ENCODE data around the gene AGFG2. TPM values are rescaled to one million over a fixed set of nuclear protein-coding genes. Genes with fewer than 3 reads are reported as not detected.

AGFG2 gene
- total RNA-seq, 1 donor from 2014 or later = 10.3 TPM

GRCh38 chr7:100577507-100577906, 38.5 kb downstream of the AGFG2 start:
- no peak for TF ChIP-seq CTCF (IDR thresholded peaks at IDR 0.05; ENCODE audit: unreplicated experiment)
- Mint-ChIP-seq H3K4me1 (ENCODE audit: low read depth) (no peaks in the 10 kb centered on the region), H3K27me3 (no peaks in the 10 kb centered on the region), H3K27ac (no peak overlapping the region), H3K4me3 (ENCODE audit: low read depth) (no peak overlapping the region), H3K36me3 (ENCODE audit: insufficient read depth) (peaks cover 7% of the 10 kb centered on the region), H3K9me3 (ENCODE audit: low read depth) (no peaks in the 10 kb centered on the region)
- DNase-seq (ENCODE audit: low spot score, unreplicated experiment) = no peak

- H3K4me3 Mint-ChIP-seq (ENCODE audit: low read depth) = no peak overlapping the region
- H3K27me3 Mint-ChIP-seq = no peaks in the 10 kb centered on the region
- DNase-seq (ENCODE audit: low spot score, unreplicated experiment) = no peak
- peaks cover 3% of the 10 kb centered on the region for H3K4me1 Mint-ChIP-seq (ENCODE audit: low read depth)
- no peak for TF ChIP-seq CTCF (IDR thresholded peaks at IDR 0.05; ENCODE audit: unreplicated experiment)
- H3K36me3 Mint-ChIP-seq (ENCODE audit: insufficient read depth) = peaks cover 7% of the 10 kb centered on the region
- H3K27ac Mint-ChIP-seq = no peak overlapping the region
- no peaks in the 10 kb centered on the region for H3K9me3 Mint-ChIP-seq (ENCODE audit: low read depth)
These were observed 39.5 kb downstream of the AGFG2 start for GRCh38 chr7:100578246-100579183.

DNA sequence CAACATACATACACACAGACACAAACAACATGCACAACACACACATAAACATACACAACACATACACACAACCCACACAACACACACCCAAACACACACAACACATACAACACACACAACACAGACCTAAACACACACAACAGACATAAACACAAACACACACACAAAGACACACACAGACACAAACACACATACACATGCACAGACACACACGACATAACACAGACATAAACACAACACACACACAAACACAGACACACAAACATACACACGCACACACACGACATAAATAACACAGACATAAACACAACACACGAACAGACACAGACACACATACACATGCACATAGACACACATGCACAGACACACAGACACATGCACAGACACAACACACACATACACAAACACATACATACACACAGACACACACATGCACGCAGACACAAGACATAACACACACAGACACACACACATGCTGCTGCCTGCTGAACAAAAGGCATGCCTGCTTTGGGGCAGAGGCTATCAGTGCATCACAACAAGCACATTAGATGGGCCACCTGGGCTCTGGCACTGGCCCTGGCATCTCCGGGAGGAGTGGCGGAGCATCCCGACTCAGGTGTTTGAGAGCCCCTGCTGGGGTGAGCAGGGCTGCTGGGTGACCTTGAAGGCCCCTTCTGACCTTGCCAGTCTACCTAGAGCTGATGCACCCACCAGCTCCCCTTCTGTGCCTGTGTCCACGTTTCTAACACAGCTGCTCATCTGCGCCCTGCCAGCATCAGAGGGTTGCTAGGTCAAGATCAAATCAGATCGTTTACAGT, 41.7 kb downstream of the AGFG2 start:
- DNase-seq (ENCODE audit: low spot score, unreplicated experiment) = no peak

GRCh38 chr7:100582041-100582579, 43.1 kb downstream of the AGFG2 start:
- no peak for TF ChIP-seq CTCF (IDR thresholded peaks at IDR 0.05; ENCODE audit: unreplicated experiment)
- Mint-ChIP-seq H3K27ac (no peak overlapping the region), H3K4me1 (ENCODE audit: low read depth) (peaks cover 20% of the 10 kb centered on the region), H3K4me3 (ENCODE audit: low read depth) (no peak overlapping the region), H3K9me3 (ENCODE audit: low read depth) (no peaks in the 10 kb centered on the region), H3K27me3 (no peaks in the 10 kb centered on the region), H3K36me3 (ENCODE audit: insufficient read depth) (peaks cover 3% of the 10 kb centered on the region)
- no peak for DNase-seq (ENCODE audit: low spot score, unreplicated experiment)

More for the DNA sequence above, 41.7 kb downstream of the AGFG2 start:
- Mint-ChIP-seq H3K36me3 (ENCODE audit: insufficient read depth) (peaks cover 6% of the 10 kb centered on the region), H3K27me3 (no peaks in the 10 kb centered on the region), H3K4me1 (ENCODE audit: low read depth) (peaks cover 20% of the 10 kb centered on the region), H3K27ac (no peak overlapping the region), H3K4me3 (ENCODE audit: low read depth) (no peak overlapping the region), H3K9me3 (ENCODE audit: low read depth) (no peaks in the 10 kb centered on the region)
- TF ChIP-seq CTCF (IDR thresholded peaks at IDR 0.05; ENCODE audit: unreplicated experiment) = no peak

DNA sequence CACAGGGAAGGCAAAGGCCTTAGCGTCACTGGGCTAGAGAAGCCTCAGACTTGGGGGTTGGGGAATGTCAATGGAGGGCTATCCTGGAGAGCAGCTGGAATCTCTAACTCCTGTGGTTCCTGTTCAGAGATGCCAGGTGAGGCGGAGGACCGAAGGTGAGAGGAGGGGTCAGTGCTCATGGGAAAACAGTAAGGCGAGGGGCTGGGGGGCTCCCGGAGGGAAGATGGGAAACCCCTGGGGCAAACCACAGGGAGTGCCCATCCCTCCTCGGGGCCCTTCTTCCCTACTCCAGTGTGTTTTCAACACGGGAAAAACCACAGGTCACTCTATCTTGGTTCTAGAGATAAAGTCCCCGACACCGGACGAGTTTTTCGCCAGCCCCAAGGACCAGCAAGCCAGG, 43.6 kb downstream of the AGFG2 start:
- Mint-ChIP-seq H3K9me3 (ENCODE audit: low read depth) (no peaks in the 10 kb centered on the region), H3K27ac (no peak overlapping the region), H3K4me1 (ENCODE audit: low read depth) (peaks cover 20% of the 10 kb centered on the region), H3K27me3 (no peaks in the 10 kb centered on the region), H3K4me3 (ENCODE audit: low read depth) (peak overlapping the region; percentile 46), H3K36me3 (ENCODE audit: insufficient read depth) (peaks cover 3% of the 10 kb centered on the region)
- no peak for DNase-seq (ENCODE audit: low spot score, unreplicated experiment)
- no peak for TF ChIP-seq CTCF (IDR thresholded peaks at IDR 0.05; ENCODE audit: unreplicated experiment)

All from progenitor cell of endocrine pancreas (in vitro differentiated cells).